ENCODE data around the gene KCTD20.

Gene KCTD20

GRCh38 chr6:36461646-36462045, 18.8 kb downstream of the KCTD20 start:
- H3K27me3 ChIP-seq = no peaks in the 10 kb centered on the region
- peak overlapping the region; percentile 26 for H3K27ac ChIP-seq
- no peaks in the 10 kb centered on the region for H3K4me1 ChIP-seq (ENCODE audit: control insufficient read depth in 1 of 2, insufficient read depth in 1 of 2, low read depth in 1 of 2, low read length in 1 of 2)
- no peaks in the 10 kb centered on the region for H3K36me3 ChIP-seq
- no peak overlapping the region for H3K4me3 ChIP-seq (ENCODE audit: low read depth in 1 of 2, low read length in 1 of 2)
- no peak for TF ChIP-seq CTCF (IDR thresholded peaks at IDR 0.05)
- no peaks in the 10 kb centered on the region for H3K9me3 ChIP-seq

DNA sequence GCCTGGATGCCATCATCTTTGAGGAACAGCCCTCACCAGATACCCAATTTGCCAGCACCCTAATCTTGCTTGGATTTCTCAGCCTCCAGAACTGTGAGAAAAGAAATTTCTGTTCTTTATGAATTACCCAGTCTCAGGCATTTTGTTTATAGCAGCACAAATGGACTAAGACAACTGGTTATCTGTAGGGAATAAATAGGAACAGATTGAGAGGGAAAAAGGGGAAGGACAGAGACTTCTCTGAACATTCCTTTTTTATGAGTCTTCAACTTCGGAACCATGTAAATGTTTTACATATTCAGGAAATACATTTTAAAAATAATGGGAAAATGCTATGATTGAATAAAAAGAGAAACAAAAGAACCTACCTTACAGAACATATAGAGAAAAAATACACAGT, 20.9 kb downstream of the KCTD20 start:
- Histone ChIP-seq H3K9me3 (no peaks in the 10 kb centered on the region), H3K4me3 (ENCODE audit: low read depth in 1 of 2, low read length in 1 of 2) (no peak overlapping the region), H3K4me1 (ENCODE audit: control insufficient read depth in 1 of 2, insufficient read depth in 1 of 2, low read depth in 1 of 2, low read length in 1 of 2) (no peaks in the 10 kb centered on the region), H3K27ac (peak overlapping the region; percentile 11), H3K27me3 (no peaks in the 10 kb centered on the region), H3K36me3 (no peaks in the 10 kb centered on the region)
- no peak for TF ChIP-seq CTCF (IDR thresholded peaks at IDR 0.05)

DNA sequence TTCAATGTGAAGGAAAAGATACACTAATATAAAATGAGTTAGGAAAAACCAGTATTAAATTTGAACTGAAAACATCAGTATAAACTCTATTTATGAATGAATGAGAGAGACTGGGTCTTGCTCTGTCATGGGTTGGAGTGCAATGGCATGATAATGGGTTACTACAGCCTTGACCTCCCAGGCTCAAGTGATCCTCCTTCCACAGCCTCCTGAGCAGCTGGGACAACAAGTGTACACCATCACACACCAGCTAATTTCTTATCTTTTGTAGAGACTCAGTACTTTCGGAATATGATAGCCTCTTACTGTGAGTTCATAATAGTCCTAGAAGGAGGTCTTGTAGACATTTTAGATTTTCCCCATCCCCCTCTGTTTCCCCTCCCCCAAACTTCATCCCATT, 21.4 kb downstream of the KCTD20 start:
- H3K36me3 ChIP-seq = no peaks in the 10 kb centered on the region
- H3K27me3 ChIP-seq = no peaks in the 10 kb centered on the region
- H3K4me1 ChIP-seq (ENCODE audit: control insufficient read depth in 1 of 2, insufficient read depth in 1 of 2, low read depth in 1 of 2, low read length in 1 of 2) = no peaks in the 10 kb centered on the region
- H3K27ac ChIP-seq = no peak overlapping the region
- no peak for TF ChIP-seq CTCF (IDR thresholded peaks at IDR 0.05)
- H3K4me3 ChIP-seq (ENCODE audit: low read depth in 1 of 2, low read length in 1 of 2) = no peak overlapping the region
- H3K9me3 ChIP-seq = no peaks in the 10 kb centered on the region

GRCh38 chr6:36467625-36468024, 24.8 kb downstream of the KCTD20 start:
- H3K36me3 ChIP-seq = peaks cover 24% of the 10 kb centered on the region
- no peaks in the 10 kb centered on the region for H3K4me1 ChIP-seq (ENCODE audit: control insufficient read depth in 1 of 2, insufficient read depth in 1 of 2, low read depth in 1 of 2, low read length in 1 of 2)
- no peak for TF ChIP-seq CTCF (IDR thresholded peaks at IDR 0.05)
- no peak overlapping the region for H3K27ac ChIP-seq
- no peaks in the 10 kb centered on the region for H3K9me3 ChIP-seq
- H3K27me3 ChIP-seq = no peaks in the 10 kb centered on the region
- H3K4me3 ChIP-seq (ENCODE audit: low read depth in 1 of 2, low read length in 1 of 2) = no peak overlapping the region

GRCh38 chr6:36469148-36469661, 26.4 kb downstream of the KCTD20 start:
- Histone ChIP-seq H3K36me3 (peaks cover 31% of the 10 kb centered on the region), H3K27me3 (no peaks in the 10 kb centered on the region), H3K4me1 (ENCODE audit: control insufficient read depth in 1 of 2, insufficient read depth in 1 of 2, low read depth in 1 of 2, low read length in 1 of 2) (no peaks in the 10 kb centered on the region), H3K27ac (peak overlapping the region; percentile 7), H3K4me3 (ENCODE audit: low read depth in 1 of 2, low read length in 1 of 2) (no peak overlapping the region), H3K9me3 (no peaks in the 10 kb centered on the region)
- TF ChIP-seq CTCF (IDR thresholded peaks at IDR 0.05) = no peak

- no peaks in the 10 kb centered on the region for H3K27me3 ChIP-seq
- no peak overlapping the region for H3K27ac ChIP-seq
- TF ChIP-seq CTCF (IDR thresholded peaks at IDR 0.05) = no peak
These were observed 27.1 kb downstream of the KCTD20 start for GRCh38 chr6:36469946-36470345.

More at GRCh38 chr6:36469946-36470345, 27.1 kb downstream of the KCTD20 start:
- H3K4me3 ChIP-seq (ENCODE audit: low read depth in 1 of 2, low read length in 1 of 2) = no peak overlapping the region
- H3K36me3 ChIP-seq = peaks cover 35% of the 10 kb centered on the region
- no peaks in the 10 kb centered on the region for H3K9me3 ChIP-seq
- H3K4me1 ChIP-seq (ENCODE audit: control insufficient read depth in 1 of 2, insufficient read depth in 1 of 2, low read depth in 1 of 2, low read length in 1 of 2) = no peaks in the 10 kb centered on the region
